ENCODE measurements around the gene C2CD2. TPM values are rescaled to one million over a fixed set of nuclear protein-coding genes. Genes with fewer than 3 reads are reported as not detected.

Gene C2CD2
- total and polyA plus RNA-seq, 10 of the 15 experiments (the other 5 are each of a cell fraction or from before 2014, with no cell fraction given) = 2.2 to 30.9 (median 9.9) TPM

GRCh38 chr21:41979335-41979734, 25.5 kb upstream of the C2CD2 start:
- Histone ChIP-seq H3K27ac (ENCODE audit: control insufficient read depth, insufficient read depth) (no peak overlapping the region), H3K4me1 (ENCODE audit: control insufficient read depth, insufficient read depth, low read length) (peaks cover 1% of the 10 kb centered on the region), H3K4me3 (no peak overlapping the region), H3K9me3 (replicated peaks; ENCODE audit: control insufficient read depth, insufficient read depth, low read length) (peaks cover 7% of the 10 kb centered on the region; the same call in 2 of the 3 replicates), H3K36me3 (ENCODE audit: control insufficient read depth in 2 of 2, insufficient read depth in 2 of 2, low read length in 1 of 2) (no peaks in the 10 kb centered on the region), H2AFZ (ENCODE audit: control insufficient read depth, low read depth, low read length) (no peak overlapping the region), H3K27me3 (replicated peaks in 1 of 2; ENCODE audit: control insufficient read depth in 2 of 2, insufficient read depth in 2 of 2, low read length in 1 of 2) (no peaks in the 10 kb centered on the region), H4K20me1 (ENCODE audit: control insufficient read depth, insufficient read depth) (no peaks in the 10 kb centered on the region), H3K79me2 (ENCODE audit: control insufficient read depth, insufficient read depth, low read length) (no peaks in the 10 kb centered on the region), H3K4me2 (ENCODE audit: control insufficient read depth, insufficient read depth) (no peak overlapping the region), H3K9ac (ENCODE audit: control insufficient read depth, insufficient read depth, low read length) (no peak overlapping the region)
- BruUV-seq (replicated peaks) = no TSS peak
- CTCF ChIA-PET = no interaction called here
- WGBS (ENCODE audit: insufficient coverage, insufficient replicate concordance, low lambda C conversion rate, missing lambda C conversion rate) = 34% methylated on average over 4 of the region's 4 CpGs
- SMC1A ChIA-PET (ENCODE audit: uncharacterized antibody, unreplicated experiment) = no interaction called here
- POLR2A ChIA-PET = no interaction called here
- in situ Hi-C loops (cut with MboI) = no loop called here
- intact Hi-C loops (cut with micrococcal nuclease; ENCODE audit: unreplicated experiment) = no loop called here
- ATAC-seq = no peak
- FAIRE-seq = peak; percentile 7
- TF ChIP-seq ETV6 (conservative IDR thresholded peaks at IDR 0.05 in 1 of 2, IDR thresholded peaks at IDR 0.05 in 1 of 2; ENCODE audit: borderline replicate concordance in 1 of 2, low read depth in 1 of 2) = no peak
- TF ChIP-seq ZNF217 (IDR thresholded peaks at IDR 0.05) = no peak
- TF ChIP-seq HSF1 (IDR thresholded peaks at IDR 0.05; ENCODE audit: low read depth, low read length) = no peak
- no peak for TF ChIP-seq NFXL1 (IDR thresholded peaks at IDR 0.05; ENCODE audit: borderline replicate concordance)
- no peak for TF ChIP-seq DPF2 (IDR thresholded peaks at IDR 0.05)
- no peak for TF ChIP-seq TCF7 (IDR thresholded peaks at IDR 0.05; ENCODE audit: borderline replicate concordance)
- TF ChIP-seq TBL1XR1 (IDR thresholded peaks at IDR 0.05; ENCODE audit: low read depth, low read length) = no peak
- no peak for TF ChIP-seq ELK1 (IDR thresholded peaks at IDR 0.05; ENCODE audit: low read depth, low read length)
- TF ChIP-seq RCOR1 (conservative IDR thresholded peaks at IDR 0.05; ENCODE audit: low read depth, low read length) = no peak
- no peak for TF ChIP-seq NFYB (IDR thresholded peaks at IDR 0.05; ENCODE audit: insufficient read depth, low read depth, low read length)
- TF ChIP-seq CHD2 (IDR thresholded peaks at IDR 0.05; ENCODE audit: borderline replicate concordance, low read depth, low read length) = no peak
- TF ChIP-seq YBX1 (IDR thresholded peaks at IDR 0.05) = no peak
- no peak for TF ChIP-seq BCL3 (IDR thresholded peaks at IDR 0.05; ENCODE audit: borderline replicate concordance, insufficient read depth, low read depth, low read length, poor library complexity, severe bottlenecking)
- no peak for TF ChIP-seq IRF4 (IDR thresholded peaks at IDR 0.05; ENCODE audit: low read depth, low read length)
- TF ChIP-seq FOXK2 (IDR thresholded peaks at IDR 0.05) = no peak
- DNase-seq (ENCODE audit: low read depth, low spot score) = no peak
- RAD21 ChIA-PET (ENCODE audit: unreplicated experiment) = no interaction called here

All from GM12878 (cell line).